HG03460 (cell line): ENCODE data around the gene LMBRD2.

Source experiments
- ATAC-seq: cut with Tn5 transposase; IDR thresholded peaks from one replicate; pipeline ENCODE4 v1.9.1; 2021; ENCODE audit not compliant: unreplicated experiment

LMBRD2 gene

GRCh38 chr5:36111238-36111637 lies 40.4 kb downstream of the LMBRD2 start:
- no peak for ATAC-seq

DNA sequence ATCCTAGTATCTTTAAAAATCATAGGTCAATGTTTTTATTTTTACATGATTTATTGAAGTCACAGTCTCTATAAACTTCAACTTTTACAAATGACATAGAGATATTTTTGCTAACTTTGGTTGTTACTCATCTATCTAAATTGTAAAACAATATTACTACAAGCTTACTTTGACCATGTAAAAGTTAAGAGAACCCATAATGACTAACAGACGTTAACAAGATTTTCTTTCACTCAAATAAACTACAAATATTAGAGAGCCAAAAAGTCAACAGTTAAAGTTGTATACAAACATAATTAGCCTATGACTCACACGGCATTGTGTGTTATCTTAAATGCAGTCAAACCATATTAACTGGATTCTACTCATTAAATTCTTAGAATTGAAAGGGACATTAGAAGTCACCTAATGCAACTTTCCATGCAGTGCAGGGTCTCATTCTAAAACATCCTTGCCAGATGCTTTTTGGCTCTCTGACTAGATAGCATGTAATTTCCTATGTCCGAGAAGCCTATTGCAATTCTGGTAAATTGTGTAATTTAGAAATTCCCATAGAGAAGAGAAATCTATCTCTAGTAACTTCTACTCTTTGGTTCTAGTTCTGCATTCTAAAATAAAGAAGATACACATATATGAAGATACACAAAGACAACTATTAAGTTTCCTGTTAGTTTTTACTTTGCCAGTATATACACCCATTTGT lies 42.8 kb downstream of the LMBRD2 start:
- ATAC-seq: no peak

- ATAC-seq: no peak
Measured at GRCh38 chr5:36105819-36106218, 45.9 kb downstream of the LMBRD2 start.

- no peak for ATAC-seq
Measured at GRCh38 chr5:36099748-36100147, 51.9 kb downstream of the LMBRD2 start.

GRCh38 chr5:36096486-36096885 lies 55.2 kb downstream of the LMBRD2 start:
- ATAC-seq: no peak

DNA sequence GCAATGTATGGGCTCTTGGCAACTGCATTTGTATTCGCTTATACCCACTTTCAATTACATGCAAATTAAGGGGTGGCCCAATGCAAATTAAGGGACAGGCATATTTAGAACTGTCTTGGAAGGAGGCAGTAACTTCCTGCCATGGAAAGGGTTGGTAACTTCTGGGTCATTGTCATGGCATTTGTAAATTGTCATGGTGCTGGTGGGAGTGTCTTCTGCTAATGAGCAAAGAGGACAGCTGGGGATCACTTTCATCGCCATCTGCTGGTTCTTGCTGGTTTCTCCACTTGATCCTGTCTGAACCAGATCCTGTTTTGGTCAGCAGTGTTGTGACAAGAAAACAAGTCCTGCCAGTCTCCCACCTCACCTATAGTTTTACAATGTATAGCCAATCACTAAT lies 61.7 kb downstream of the LMBRD2 start:
- peak; percentile 77 for ATAC-seq

DNA sequence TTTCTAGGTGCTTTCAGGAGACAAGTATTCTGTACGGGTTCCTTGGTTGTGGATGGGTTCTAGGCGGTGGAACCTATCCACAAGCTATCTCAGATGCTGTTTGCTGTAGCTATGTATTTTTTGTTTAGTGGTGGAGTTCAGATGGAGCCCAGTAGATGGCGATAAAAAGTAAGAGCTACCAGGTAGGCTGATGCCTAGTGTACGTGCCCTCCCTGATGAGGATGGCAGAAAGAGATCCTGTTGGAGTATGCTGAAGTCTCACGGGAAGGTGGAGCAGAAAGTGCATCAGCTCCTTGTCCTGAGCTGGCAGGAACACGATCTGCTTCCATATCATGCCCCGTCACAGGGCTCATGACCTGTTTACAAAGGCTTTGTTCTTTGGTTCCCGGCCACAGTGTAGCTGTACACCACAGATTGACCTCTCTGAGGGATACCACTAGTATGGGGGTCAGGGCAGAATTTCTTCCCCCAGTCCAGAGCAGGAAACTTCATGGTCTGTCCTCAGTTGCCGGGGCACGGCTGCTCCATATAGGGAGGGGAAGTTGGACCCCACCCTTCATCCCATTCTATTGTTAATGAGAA lies 72.4 kb downstream of the LMBRD2 start:
- ATAC-seq: peak; percentile 84

- no peak for ATAC-seq
Measured at GRCh38 chr5:36078430-36078829, 73.3 kb downstream of the LMBRD2 start.

DNA sequence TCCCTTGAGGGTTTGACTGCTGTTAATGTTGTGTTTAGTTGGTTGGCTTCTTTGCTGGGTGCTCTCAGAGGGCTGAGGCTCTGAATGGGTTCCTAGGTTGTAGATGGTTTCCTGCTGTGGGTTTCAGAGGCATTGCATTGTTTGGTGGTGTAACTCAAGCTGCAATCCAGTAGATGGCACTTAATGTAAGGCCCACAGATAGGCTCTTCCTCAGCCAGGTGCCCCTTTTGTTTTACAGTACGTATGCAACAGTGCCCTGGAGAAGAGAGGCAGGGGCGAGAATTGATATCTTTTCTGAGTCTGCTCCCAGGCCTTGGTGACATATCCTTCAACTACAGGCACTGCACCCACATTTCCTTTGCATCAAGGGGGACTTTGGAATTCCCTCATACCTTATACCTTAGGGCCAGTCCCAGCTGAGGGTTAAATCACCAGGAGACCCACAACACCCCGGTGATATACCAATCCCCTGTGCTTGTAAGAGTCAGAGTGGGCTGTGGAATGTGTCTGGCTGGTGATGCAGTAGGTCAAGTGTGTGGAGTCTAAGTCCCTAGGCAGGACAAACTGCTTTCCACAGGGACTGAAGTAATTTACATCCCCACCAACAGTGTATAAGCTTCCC lies 78.0 kb downstream of the LMBRD2 start:
- peak; percentile 75 for ATAC-seq

DNA sequence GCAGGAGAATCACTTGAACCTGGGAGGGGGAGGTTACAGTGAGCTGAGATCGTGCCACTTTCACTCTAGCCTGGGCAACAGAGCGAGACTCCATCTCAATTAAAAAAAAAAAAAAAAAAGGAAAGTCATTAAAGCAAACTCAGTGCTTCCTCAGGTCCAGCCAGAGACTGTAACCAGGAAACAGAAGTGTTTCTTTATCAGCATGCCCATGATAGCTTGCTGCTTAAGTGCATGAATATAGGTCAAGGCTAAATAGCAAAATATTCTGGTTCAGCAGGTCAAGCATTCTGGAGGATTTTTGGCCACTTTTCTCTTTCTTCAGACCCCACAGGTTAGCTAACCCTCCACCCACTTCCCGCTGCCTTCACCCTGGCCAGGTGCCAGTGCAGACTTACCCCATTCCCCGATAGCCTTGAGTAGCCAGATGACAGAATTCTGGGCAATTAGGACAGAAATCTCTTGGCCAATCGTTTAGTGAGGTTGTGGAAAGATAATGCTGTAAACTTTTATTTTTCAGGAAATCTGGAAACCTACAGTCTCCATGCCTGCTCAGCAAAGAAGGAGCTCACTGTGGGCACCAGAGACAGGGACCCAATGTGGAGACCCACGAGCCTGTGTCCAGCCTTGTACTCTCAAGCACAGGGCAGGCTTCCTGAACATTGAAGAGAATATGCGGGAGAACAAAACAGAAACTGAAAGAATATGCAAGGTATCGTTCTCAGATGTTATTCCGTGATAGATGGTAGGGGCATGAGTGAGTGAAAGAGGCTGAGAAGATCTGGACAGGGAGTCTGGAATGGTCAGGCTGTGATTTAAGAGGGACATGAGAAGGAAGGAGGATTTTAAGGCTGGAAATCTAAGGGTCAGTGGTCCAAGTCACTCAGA lies 80.8 kb downstream of the LMBRD2 start:
- peak; percentile 64 for ATAC-seq

GRCh38 chr5:36068751-36069281 lies 82.9 kb downstream of the LMBRD2 start:
- ATAC-seq: no peak

GRCh38 chr5:36066540-36067210 lies 85.0 kb downstream of the LMBRD2 start, which contains the start of gene UGT3A2:
UGT3A2 (minus strand) TSS chr5:36066882; CDS start chr5:36066789, 93 bp downstream.
- ATAC-seq: no peak

GRCh38 chr5:36066001-36066539 lies 85.6 kb downstream of the LMBRD2 start:
- ATAC-seq: no peak

DNA sequence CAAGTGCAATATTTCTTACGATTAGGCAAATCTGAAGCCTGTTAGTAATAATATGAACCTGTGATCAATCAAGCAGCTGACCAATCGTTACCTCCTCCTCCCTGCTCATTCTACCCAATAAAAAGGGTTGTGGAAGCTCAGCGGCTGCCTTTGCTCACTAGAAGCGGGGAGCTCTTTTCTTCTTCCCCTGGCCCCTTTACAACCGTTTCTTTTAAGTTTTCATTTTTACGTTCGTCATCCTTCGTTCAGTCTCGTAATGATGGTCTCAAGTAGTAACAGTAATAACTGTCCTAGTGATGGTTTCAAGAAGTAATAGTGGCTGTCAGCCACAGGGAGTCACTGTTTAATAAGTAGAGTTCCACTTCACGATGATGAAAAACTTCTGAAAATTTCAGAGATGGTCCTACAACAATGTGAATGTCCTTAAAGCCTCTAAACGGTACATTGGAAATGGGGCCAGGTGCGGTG lies 91.2 kb downstream of the LMBRD2 start:
- no peak for ATAC-seq

DNA sequence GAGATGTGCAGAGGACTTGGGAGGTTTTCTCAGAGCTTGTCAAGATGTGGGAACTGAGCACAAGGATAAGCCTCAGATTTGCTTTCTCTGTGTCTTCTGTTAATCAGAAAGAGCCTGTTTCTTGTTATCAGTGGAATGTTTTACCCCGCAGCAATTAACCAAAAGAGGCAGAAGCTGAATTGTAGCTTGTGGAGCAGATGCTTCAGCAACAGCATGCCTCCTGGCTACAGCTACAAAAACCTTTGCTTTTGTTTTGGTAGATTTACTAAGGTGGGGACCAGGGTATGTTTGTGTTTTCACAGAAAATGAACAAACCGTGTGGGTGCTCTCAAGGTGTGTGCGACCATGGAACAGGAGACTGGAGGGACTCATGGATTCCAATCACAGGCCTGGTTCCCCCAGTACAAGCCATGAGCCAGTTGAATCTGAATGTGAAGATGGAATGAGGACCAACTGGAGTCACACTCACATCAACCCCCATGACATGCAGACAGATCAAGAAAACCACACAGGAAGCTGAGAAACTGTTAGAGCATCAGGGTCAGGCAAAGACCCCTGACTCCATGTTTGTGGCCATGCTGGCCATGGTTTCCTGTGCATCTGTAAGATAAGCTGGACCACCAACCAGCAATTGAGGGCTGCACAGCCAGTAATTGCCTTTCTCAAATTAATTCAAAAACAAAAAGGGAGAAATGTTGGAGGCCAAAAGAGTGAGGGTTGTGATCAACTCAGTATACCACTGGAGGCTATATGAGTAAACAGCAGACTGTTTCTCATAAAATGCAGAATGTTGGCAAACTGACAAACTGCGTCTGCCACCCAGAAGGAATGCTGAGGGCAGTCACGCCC lies 91.9 kb downstream of the LMBRD2 start:
- no peak for ATAC-seq

- ATAC-seq: no peak
Measured at GRCh38 chr5:36058776-36059175, 92.9 kb downstream of the LMBRD2 start.

GRCh38 chr5:36057386-36057785 lies 94.3 kb downstream of the LMBRD2 start:
- ATAC-seq: no peak

- ATAC-seq: no peak
Measured at GRCh38 chr5:36056422-36056821, 95.3 kb downstream of the LMBRD2 start.

GRCh38 chr5:36055984-36056383 lies 95.7 kb downstream of the LMBRD2 start:
- ATAC-seq: no peak
